MCF 10A (cell line): ENCODE results near the gene ECM2. TPM values are rescaled to one million over a fixed set of nuclear protein-coding genes. Genes with fewer than 3 reads are reported as not detected.
"Not testable (repeated sequence)": the region's sequence is repeated elsewhere in the genome, so short reads cannot be mapped to it uniquely, and the experiment has no call there.

ENCODE experiments used
- Bru-seq: library from RNA; stranded (reverse); fragments of 400-500 nt; gene quantifications from one replicate; lab custom pipeline; 2021; lab: Mats Ljungman, UMichigan
- BruChase-seq, 2 experiments: library from RNA; stranded (reverse); fragments of 400-500 nt; gene quantifications; one replicate each; lab custom pipeline; 2021; lab: Mats Ljungman, UMichigan
- BruUV-seq: library from RNA; stranded (reverse); fragments of 400-500 nt; replicated peaks from 2 replicates; lab custom pipeline; 2021; lab: Mats Ljungman, UMichigan
- CTCF ChIA-PET: fragments of 300-600 bp; sonication (Branson Sonifier 250); formaldehyde crosslinking; extraction: SDS; loops from one replicate; lab custom pipeline; 2021; ENCODE audit warnings: antibody characterized with exemption, inconsistent platforms; lab: Yijun Ruan, JAX
- POLR2A ChIA-PET: fragments of 300-600, 350-650 bp; sonication (Branson Sonifier 250); formaldehyde crosslinking; extraction: SDS; loops from one replicate; lab custom pipeline; 2020; ENCODE audit warnings: antibody characterized with exemption, inconsistent platforms; lab: Yijun Ruan, JAX
- DNase-seq: peaks from one replicate; pipeline ENCODE4 v3.0.0-alpha.2; 2018; ENCODE audit not compliant: unreplicated experiment
- H3K27ac Mint-ChIP-seq: one replicate; pipeline ENCODE4 v1.8.0; 2022; ENCODE audit warnings: mild to moderate bottlenecking, low read depth, mixed read lengths; ENCODE audit not compliant: unreplicated experiment
- H3K27me3 Mint-ChIP-seq: one replicate; pipeline ENCODE4 v1.8.0; 2022; ENCODE audit warnings: mixed read lengths; ENCODE audit not compliant: insufficient read depth, unreplicated experiment
- H3K36me3 Mint-ChIP-seq: one replicate; pipeline ENCODE4 v1.8.0; 2022; ENCODE audit warnings: mild to moderate bottlenecking, moderate library complexity, mixed read lengths; ENCODE audit not compliant: insufficient read depth, unreplicated experiment
- H3K4me1 Mint-ChIP-seq: one replicate; pipeline ENCODE4 v1.8.0; 2022; ENCODE audit warnings: mixed read lengths; ENCODE audit not compliant: insufficient read depth, unreplicated experiment
- H3K4me3 Mint-ChIP-seq: one replicate; pipeline ENCODE4 v1.8.0; 2022; ENCODE audit warnings: mild to moderate bottlenecking, moderate library complexity, mixed read lengths; ENCODE audit not compliant: unreplicated experiment
- H3K9me3 Mint-ChIP-seq: one replicate; pipeline ENCODE4 v1.8.0; 2022; ENCODE audit warnings: mixed read lengths; ENCODE audit not compliant: unreplicated experiment
- intact Hi-C: fragments of 100-400 bp; cut with micrococcal nuclease; formaldehyde crosslinking; loops from 2 replicates; pipeline ENCODE4 v1.14.1; 2022
- long read RNA-seq: library from polyadenylated mRNA; stranded (forward); transcript quantifications from one replicate; pipeline ENCODE4 v2.0.0, GENCODE V29; 2022
- total RNA-seq: library from RNA; stranded (reverse); gene quantifications from 2 replicates; pipeline ENCODE4 v1.2.3, GENCODE V29; 2022
- TF ChIP-seq, protein P1 (sequence below): fragments of 200-600 bp; IDR thresholded peaks from one replicate; pipeline ENCODE4 v1.8.0; 2022; ENCODE audit warnings: antibody characterized with exemption, mild to moderate bottlenecking; ENCODE audit not compliant: unreplicated experiment

Gene ECM2
- 10.2 and 13.5 TPM in 2 replicates for total RNA-seq
- percentile 59 among the genes with signal in this experiment for Bru-seq, nascent RNA
- percentile 74 among the genes with signal in this experiment for BruChase-seq, experiment 1, labeled RNA remaining after a 6-hour chase
- BruChase-seq, experiment 2, labeled RNA remaining after a 2-hour chase, result percentile 68 among the genes with signal in this experiment
- long read RNA-seq, partial matches to known transcripts, result 5 of 103 reads
- long read RNA-seq, other reads (novel, unspliced or antisense), result 98 of 103 reads

DNA sequence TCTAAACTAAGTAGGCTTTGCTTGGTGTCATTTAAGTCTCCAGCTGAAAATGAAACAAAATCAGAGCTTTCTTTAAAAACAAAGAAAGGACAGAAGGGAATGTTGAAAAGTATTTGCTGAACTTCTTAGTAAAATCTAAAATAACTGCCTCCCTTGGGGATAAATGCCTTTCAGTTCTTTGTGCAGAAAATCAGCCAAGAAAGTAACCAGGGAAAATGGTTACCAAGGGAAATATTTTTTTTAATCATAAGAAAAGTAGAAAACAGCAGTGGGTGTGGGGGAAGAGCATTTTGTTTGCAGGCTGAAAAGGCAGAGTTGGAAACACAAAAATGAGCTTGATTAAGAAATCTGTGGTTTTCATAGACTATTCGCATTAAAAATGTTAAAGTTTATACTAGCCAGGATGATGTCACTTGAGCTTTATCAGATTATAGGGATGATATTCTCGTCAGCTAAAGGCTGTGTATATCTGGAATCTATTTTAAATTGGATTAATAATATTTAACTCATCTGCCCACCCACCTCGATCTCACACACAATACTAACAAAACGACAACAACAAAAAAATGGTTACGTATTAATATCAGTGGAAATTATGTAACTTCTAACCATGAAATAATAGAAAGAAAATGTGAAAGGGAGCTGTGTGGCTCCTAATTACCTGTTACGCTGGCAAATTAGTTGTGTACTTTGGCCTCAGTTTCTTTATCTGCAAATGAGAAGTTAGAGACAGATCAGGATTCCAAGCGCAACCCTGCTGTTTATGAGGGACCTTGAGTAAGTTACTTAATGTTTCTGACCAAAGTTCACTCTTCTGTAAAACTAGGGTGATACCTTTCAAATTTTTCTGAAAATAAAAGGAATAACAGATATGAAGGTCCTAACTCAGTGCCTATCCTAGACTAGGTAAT lies at the start of gene ECM2:
Gene ECM2 (minus strand): TSS at position 51 of the 911 bp plus-strand sequence. CDS start 13,124 bp downstream, outside the sequence.
- no peaks in the 10 kb centered on the region for H3K4me1 Mint-ChIP-seq
- CTCF ChIA-PET, result interaction anchor here (0.6 to 1.2 kb wide), 3 partner anchors 35 to 273 kb away, joined by 3 to 5 read pairs (median 4); no protein-coding TSS in a partner anchor
- no peak within 1 kb of the TSS for H3K27ac Mint-ChIP-seq
- H3K27me3 Mint-ChIP-seq, result no peaks in the 10 kb centered on the region
- TF ChIP-seq, protein P1, sequence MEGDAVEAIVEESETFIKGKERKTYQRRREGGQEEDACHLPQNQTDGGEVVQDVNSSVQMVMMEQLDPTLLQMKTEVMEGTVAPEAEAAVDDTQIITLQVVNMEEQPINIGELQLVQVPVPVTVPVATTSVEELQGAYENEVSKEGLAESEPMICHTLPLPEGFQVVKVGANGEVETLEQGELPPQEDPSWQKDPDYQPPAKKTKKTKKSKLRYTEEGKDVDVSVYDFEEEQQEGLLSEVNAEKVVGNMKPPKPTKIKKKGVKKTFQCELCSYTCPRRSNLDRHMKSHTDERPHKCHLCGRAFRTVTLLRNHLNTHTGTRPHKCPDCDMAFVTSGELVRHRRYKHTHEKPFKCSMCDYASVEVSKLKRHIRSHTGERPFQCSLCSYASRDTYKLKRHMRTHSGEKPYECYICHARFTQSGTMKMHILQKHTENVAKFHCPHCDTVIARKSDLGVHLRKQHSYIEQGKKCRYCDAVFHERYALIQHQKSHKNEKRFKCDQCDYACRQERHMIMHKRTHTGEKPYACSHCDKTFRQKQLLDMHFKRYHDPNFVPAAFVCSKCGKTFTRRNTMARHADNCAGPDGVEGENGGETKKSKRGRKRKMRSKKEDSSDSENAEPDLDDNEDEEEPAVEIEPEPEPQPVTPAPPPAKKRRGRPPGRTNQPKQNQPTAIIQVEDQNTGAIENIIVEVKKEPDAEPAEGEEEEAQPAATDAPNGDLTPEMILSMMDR, result no peak
- DNase-seq, result no peak
- intact Hi-C loops, result no loop called here
- no peaks in the 10 kb centered on the region for H3K36me3 Mint-ChIP-seq
- POLR2A ChIA-PET, result interaction anchor here (1.2 to 1.8 kb wide), 4 partner anchors 27 to 66 kb away, joined by 3 to 6 read pairs (median 3); no protein-coding TSS in a partner anchor
- BruUV-seq, result no TSS peak
- H3K9me3 Mint-ChIP-seq, result peaks cover 14% of the 10 kb centered on the region
- H3K4me3 Mint-ChIP-seq, result no peak within 1 kb of the TSS

DNA sequence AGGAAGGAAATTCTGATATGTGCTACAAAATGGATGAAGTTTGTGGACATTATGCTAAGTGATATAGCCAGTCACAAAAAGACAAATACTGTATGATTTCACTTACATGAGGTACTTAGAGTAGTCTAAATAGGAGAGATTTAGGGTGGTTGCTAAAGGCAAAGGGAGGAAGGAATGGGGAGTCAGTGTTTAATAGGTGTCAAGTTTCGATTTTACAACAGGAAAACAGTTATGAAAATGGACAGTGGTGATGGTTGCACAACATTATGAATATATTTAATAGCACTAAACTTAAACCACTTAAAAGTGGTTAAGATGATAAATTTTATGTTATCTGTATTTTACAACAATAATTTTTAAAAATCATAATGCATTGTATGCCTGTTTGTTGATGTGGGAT lies 40.4 kb upstream of the ECM2 start:
- TF ChIP-seq, protein P1, result no peak
- CTCF ChIA-PET, result interaction anchor here (1.1 kb wide), 1 partner anchor 112 kb away, joined by 6 read pairs; no protein-coding TSS in a partner anchor
- no peaks in the 10 kb centered on the region for H3K36me3 Mint-ChIP-seq

DNA sequence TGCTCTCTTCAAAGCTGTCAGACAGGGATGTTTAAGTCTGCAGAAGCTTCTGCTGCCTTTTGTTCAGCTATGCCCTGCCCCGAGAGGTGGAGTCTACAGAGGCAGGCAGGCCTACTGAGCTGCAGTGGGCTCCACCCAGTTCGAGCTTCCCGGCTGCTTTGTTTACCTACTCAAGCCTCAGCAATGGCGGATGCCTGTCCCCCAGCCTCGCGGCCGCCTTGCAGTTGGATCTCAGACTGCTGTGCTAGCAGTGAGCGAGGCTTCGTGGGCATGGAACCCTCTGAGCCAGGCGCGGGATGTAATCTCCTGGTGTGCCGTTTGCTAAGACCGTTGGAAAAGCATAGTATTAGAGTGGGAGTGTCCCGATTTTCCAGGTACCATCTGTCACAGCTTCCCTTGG lies 37.8 kb upstream of the ECM2 start:
- H3K9me3 Mint-ChIP-seq, H3K27ac Mint-ChIP-seq, BruUV-seq, CTCF ChIA-PET, H3K36me3 Mint-ChIP-seq, H3K4me1 Mint-ChIP-seq, DNase-seq, H3K27me3 Mint-ChIP-seq, H3K4me3 Mint-ChIP-seq, intact Hi-C loops: not testable (repeated sequence)
- POLR2A ChIA-PET, result interaction anchor here (0.6 kb wide), 1 partner anchor 164 kb away, joined by 3 read pairs; no protein-coding TSS in a partner anchor

More for the DNA sequence above, 40.4 kb upstream of the ECM2 start:
- peak; percentile 43 for DNase-seq
- POLR2A ChIA-PET, result no interaction called here
- no peak overlapping the region for H3K4me3 Mint-ChIP-seq
- H3K9me3 Mint-ChIP-seq, result peaks cover 8% of the 10 kb centered on the region
- BruUV-seq, result no TSS peak
- no peaks in the 10 kb centered on the region for H3K27me3 Mint-ChIP-seq
- H3K27ac Mint-ChIP-seq, result no peak overlapping the region
- intact Hi-C loops, result no loop called here
- H3K4me1 Mint-ChIP-seq, result peaks cover 6% of the 10 kb centered on the region

DNA sequence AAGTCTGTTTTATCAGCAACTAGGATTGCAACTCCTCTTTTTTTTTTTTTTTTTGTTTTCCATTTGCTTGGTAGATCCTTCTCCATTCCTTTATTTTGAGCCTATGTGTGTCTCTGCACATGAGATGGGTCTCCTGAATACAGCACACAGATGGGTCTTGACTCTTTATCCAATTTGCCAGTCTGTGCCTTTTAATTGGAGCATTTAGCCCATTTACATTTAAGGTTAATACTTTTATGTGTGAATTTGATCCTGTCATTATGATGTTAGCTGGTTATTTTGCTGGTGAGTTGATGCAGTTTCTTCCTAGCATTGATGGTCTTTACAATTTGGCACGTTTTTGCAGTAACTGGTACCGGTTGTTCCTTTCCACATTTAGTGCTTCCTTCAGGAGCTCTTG lies 36.1 kb upstream of the ECM2 start:
- H3K27ac Mint-ChIP-seq, intact Hi-C loops, H3K4me3 Mint-ChIP-seq, DNase-seq, BruUV-seq, H3K36me3 Mint-ChIP-seq, POLR2A ChIA-PET, H3K4me1 Mint-ChIP-seq, H3K27me3 Mint-ChIP-seq, H3K9me3 Mint-ChIP-seq: not testable (repeated sequence)
- CTCF ChIA-PET, result interaction anchor here (0.6 kb wide), 1 partner anchor 167 kb away, joined by 3 read pairs; no protein-coding TSS in a partner anchor
